ENCODE results near the gene KIAA0232. TPM values are rescaled to one million over a fixed set of nuclear protein-coding genes. Genes with fewer than 3 reads are reported as not detected.

The KIAA0232 gene
- total RNA-seq, 1 experiment from 2014 or later: 19.0 TPM

DNA sequence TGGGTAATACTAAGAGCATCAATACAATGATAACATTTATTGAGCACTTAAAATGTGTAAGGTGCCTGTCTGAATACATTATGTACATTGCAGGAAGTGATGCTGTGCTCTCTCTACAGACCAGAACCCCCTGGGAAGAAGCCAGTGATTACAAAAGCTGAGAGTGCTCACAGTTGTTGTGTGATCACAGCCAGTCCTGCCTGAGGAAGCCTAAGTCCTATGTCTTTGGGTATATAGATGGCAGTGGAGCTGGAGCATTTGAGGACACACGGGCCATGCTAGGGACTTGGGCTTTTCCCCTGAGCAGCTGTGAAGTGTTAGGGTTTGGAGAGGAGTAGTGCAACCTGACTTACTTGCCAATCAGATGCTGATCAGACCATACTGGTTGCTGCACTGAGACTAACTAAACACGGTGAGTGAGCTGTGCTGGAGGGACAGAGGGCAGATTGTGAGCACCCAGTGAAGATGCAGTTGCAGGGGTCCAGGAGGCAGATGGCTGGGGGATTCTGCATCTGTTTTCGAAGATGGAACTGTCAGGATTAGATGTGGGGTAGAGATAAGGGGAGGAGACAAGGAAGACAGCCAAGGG, 66.3 kb downstream of the KIAA0232 start:
- no peak for DNase-seq (ENCODE audit: low read depth)

- no peak for DNase-seq (ENCODE audit: low read depth)
Measured at GRCh38 chr4:6849691-6850090, 67.2 kb downstream of the KIAA0232 start.

- no peak for DNase-seq (ENCODE audit: low read depth)
Measured at GRCh38 chr4:6851431-6851830, 68.9 kb downstream of the KIAA0232 start.

- no peak for DNase-seq (ENCODE audit: low read depth)
Measured at GRCh38 chr4:6851962-6852361, 69.4 kb downstream of the KIAA0232 start.

DNA sequence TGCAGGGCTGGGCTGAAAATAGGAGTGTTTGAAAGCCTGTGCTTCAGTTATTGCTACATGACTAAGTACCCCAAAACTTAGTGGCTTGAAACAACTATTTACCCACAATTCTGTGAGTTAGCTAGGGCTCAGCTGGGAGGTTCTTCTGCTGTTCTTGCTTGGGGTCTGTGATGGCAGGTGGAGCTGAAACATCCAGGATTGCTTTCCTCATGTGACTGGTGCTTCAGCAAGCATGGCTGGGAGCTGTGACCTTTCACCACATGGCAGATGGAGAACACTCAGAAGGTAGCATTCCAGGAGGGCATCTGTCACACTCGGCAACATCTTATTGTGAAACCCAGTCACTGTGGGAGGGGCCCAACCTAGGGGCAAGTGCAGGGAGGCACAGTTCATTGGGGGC, 70.1 kb downstream of the KIAA0232 start:
- peak; percentile 18 for DNase-seq (ENCODE audit: low read depth)

DNA sequence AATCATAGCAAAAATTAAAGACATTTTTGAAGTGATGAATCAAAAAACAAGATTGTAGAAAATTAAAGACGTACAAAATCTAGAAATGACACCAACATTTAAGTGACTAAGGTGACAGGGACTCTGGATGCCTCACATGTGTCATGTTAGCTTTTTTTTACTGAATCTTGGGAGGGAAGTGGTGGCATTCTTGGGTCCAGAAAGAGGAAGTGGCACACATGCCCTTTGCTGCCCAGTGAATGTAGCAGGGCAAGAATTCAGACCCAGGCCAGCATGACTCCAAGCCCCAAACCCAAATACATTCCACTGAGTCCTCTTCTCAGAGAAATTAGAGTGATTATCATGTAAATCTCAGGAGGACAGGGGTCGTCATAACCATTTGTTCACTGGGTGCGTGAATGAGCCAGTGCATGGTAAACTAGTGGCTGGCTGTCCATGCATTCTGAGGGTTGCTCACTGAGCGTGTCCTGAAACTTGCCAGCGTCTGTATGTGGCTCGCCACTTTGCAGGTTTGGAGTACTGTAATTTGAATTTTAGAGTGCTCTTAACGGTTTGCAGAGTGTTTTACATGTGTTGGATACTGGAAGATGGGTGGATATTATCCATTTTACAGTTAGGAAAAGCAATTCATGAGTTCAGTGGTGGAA, 71.7 kb downstream of the KIAA0232 start:
- no peak for DNase-seq (ENCODE audit: low read depth)

GRCh38 chr4:6855692-6856297, 73.3 kb downstream of the KIAA0232 start:
- DNase-seq (ENCODE audit: low read depth): peak; percentile 70

DNA sequence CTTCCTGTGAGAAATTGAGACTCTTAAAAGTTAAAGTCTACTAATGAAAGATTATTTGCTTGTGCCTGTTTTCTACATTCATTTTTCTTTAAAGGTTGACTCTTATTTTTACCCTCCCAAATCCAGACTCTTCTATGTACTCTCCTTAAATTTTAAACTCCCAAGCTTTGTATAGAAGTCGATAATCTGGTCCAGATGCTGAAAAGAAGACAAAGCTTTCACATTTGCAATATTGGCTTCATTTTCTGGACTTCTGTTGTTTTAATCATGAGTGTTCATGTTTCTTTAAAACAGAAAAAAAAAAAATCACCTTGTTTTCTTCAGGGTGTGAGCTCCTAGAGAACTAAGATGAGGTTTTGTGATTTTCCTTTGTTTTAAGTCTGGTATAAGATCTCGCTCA, 73.9 kb downstream of the KIAA0232 start:
- DNase-seq (ENCODE audit: low read depth): no peak

GRCh38 chr4:6857009-6857882, 74.7 kb downstream of the KIAA0232 start:
- no peak for DNase-seq (ENCODE audit: low read depth)

GRCh38 chr4:6858997-6859396, 76.5 kb downstream of the KIAA0232 start:
- DNase-seq (ENCODE audit: low read depth): no peak

- DNase-seq (ENCODE audit: low read depth): no peak
Measured at GRCh38 chr4:6859543-6859942, 77.0 kb downstream of the KIAA0232 start.

GRCh38 chr4:6868386-6868785, 85.9 kb downstream of the KIAA0232 start:
- DNase-seq (ENCODE audit: low read depth): no peak

GRCh38 chr4:6869944-6870343, 87.4 kb downstream of the KIAA0232 start:
- no peak for DNase-seq (ENCODE audit: low read depth)

DNA sequence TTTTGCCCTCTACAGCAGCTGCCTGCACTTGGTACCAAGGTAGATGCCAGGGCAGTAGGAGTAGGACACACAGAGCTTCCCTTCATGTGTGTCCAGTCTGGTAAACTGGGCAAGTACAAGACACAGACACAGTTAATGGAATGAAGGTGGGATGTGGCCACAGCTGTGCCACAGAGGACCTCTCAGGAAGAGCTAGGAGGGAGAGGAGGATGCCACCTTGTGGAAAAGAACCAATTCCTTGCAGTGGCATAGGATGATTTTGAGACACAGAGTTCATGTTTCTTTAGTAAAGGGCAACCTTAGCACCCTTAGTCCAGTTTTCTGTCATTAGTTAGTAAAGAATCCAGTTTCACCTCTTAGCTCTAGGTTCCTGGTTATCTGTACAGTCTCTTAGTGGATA, 90.8 kb downstream of the KIAA0232 start:
- peak; percentile 32 for DNase-seq (ENCODE audit: low read depth)

DNA sequence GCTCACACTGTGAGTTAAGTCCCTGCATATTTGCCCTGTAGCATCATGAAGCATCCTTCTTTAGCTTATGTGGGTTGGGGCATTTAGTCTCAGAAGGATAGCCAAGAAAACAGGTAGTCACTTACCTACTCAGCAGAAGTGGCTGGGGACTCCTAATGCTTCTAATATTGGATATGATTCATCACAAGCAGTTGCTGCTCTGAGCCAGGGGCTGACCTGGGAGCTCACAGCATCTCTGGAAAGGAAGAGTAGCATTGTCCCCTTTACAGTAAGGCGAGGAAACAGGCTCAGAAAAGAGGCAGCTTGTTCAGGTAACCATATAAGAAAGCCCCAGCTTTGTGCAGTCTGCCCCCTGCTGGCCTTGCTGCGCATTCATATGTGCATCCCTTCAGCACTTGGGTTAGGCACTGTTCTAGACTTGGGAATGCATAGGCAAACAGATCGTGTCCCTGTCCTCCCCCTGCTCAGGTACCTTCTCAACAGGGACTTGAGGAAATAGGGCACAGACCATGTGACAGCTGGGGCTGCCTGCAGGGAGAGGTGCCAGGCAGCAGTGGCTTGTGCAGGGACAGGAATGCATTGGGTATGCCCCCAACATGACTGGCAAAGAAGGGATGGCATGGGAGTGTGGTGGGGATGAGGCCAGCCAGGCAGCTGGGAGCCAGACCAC, 91.4 kb downstream of the KIAA0232 start:
- DNase-seq (ENCODE audit: low read depth): peak; percentile 50

GRCh38 chr4:6874981-6875380, 92.5 kb downstream of the KIAA0232 start:
- no peak for DNase-seq (ENCODE audit: low read depth)

DNA sequence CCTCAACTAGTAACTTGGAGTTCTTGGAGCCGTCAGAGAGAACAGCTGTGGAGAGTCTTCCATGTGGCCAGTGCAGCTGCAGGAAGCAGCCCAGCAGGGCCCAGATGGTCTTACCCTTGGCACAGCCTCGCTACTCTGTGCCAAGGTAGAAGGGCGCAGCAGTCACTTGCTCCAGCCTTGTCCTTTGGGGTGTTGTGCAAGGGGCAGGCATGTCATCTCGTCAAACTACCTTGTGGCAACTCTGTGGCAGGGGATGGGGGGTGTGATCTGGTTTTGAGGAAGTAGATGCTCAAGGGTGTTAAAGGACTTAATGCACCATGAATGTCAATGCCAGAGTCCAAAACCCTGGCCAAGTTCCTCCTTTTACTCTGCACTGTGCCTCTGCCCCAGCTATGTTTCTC, 92.9 kb downstream of the KIAA0232 start:
- DNase-seq (ENCODE audit: low read depth): no peak

DNA sequence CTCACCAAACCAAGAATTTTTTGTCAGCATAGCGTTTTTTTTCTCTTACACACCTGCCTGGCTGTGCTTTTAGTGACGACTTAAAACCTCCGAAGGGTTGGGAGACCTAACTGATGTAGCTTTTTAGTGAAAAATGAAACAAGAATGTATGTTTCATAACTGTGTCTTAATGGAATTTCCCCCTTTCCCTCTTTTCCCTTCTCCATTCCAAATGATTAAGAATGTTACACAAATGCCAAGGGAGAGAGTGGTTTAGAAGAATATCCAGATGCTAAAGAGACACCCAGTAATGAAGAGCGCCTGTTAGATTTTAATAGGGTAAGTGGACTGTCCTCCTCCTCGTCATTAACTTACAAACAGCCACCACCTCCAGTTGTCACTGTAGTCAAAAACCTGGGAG, 93.9 kb downstream of the KIAA0232 start:
- no peak for DNase-seq (ENCODE audit: low read depth)

- DNase-seq (ENCODE audit: low read depth): no peak
Measured at GRCh38 chr4:6877067-6877466, 94.5 kb downstream of the KIAA0232 start.

DNA sequence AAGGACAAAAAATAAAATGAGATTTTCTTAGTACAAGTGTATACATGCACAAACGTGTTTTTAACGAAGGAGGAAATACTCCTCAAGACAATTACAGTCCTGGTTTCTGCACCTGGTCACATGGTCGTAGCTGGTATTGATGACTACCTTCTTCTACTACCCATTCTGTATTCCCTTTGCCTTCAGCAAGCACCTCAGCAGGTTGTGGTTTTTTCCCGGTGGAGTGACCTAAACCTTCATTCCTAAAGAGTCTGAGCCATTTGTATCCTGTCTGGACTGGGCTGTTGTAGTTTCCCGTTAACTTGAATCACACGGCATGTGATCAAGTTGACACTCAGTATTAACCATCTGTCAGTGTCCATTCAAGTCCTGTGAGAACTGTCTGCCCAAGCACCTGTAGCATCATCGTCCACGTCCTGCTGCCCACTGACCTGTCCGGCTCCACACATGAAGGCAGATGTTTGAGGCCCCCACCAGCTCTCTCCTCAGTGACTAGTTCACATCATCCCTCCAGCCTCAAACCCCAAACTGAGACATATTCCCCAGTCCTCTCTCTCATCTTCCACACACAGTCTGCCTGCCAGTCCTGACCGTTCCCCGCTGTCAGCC, 96.0 kb downstream of the KIAA0232 start:
- DNase-seq (ENCODE audit: low read depth): no peak

GRCh38 chr4:6880691-6881090, 98.2 kb downstream of the KIAA0232 start:
- no peak for DNase-seq (ENCODE audit: low read depth)
